ENCODE results near the gene STAP2. TPM values are rescaled to one million over a fixed set of nuclear protein-coding genes. Genes with fewer than 3 reads are reported as not detected.

The STAP2 gene
- total and polyA plus RNA-seq, 9 of the 15 experiments (the other 6 are each of a cell fraction or from before 2014, with no cell fraction given) = 1.2 to 9.8 (median 4.5) TPM

GRCh38 chr19:4292515-4292914 is 46.1 kb downstream of the STAP2 start:
- intact Hi-C loops (cut with micrococcal nuclease) = no loop called here
- DNase-seq (ENCODE audit: extremely low read depth in 1 of 4, low spot score in 3 of 4) = no peak

GRCh38 chr19:4291184-4291732 is 47.4 kb downstream of the STAP2 start:
- no peak overlapping the region; the same call in 1 of the 2 replicates for H2AFZ ChIP-seq (ENCODE audit: low read depth, low read length)
- no peaks in the 10 kb centered on the region for H3K79me2 ChIP-seq (ENCODE audit: control insufficient read depth, insufficient read depth, low read length)
- H3K9ac ChIP-seq (ENCODE audit: insufficient read depth in 1 of 2, low read depth in 2 of 2, low read length in 2 of 2) = peak overlapping the region in 1 of 2 experiments; percentile 1; a peak in 1 of 4 replicates
- H3K9me3 ChIP-seq (replicated peaks; ENCODE audit: control insufficient read depth, insufficient read depth, low read depth, low read length) = no peaks in the 10 kb centered on the region
- FAIRE-seq = no peak
- BruUV-seq (replicated peaks) = no TSS peak
- intact Hi-C loops (cut with micrococcal nuclease) (no loop called here), in situ Hi-C loops (cut with MboI) (no loop called here)
- no peaks in the 10 kb centered on the region for H3K9me1 ChIP-seq (ENCODE audit: control insufficient read depth, insufficient read depth, low read length)
- H3K27ac ChIP-seq (ENCODE audit: extremely low read depth, low read depth, low read length) = no peak overlapping the region
- no peak for ATAC-seq
- no peak overlapping the region for H3K4me3 ChIP-seq
- peaks cover 3 to 8% of the 10 kb centered on the region in 2 experiments; a peak in 2 of 5 replicates for H3K27me3 ChIP-seq (ENCODE audit: control insufficient read depth in 2 of 2, insufficient read depth in 2 of 2, low read length in 2 of 2)
- ChIA-PET CTCF (ENCODE audit: low intra/inter-chr PET ratio) (no interaction called here), POLR2A (interaction anchor here (0.6 to 1.6 kb wide), 3 partner anchors 10 to 269 kb away, joined by 3 to 4 read pairs (median 3); partner anchors contain the start of genes FSD1 and TMIGD2)
- 35% methylated on average over 8 of the region's 8 CpGs for WGBS (ENCODE audit: insufficient coverage, low coverage, missing lambda C conversion rate)
- no peaks in the 10 kb centered on the region for H4K20me1 ChIP-seq (replicated peaks; ENCODE audit: control insufficient read depth, insufficient read depth, low read length)
- H3K4me2 ChIP-seq (ENCODE audit: insufficient read depth, low read length) = no peak overlapping the region
- TF ChIP-seq ZNF140 (CRISPR knock-in tag; IDR thresholded peaks at IDR 0.05) (no peak), RFX1 (IDR thresholded peaks at IDR 0.05) (peak; percentile 57), FOS (IDR thresholded peaks at IDR 0.05; ENCODE audit: extremely low read depth, insufficient read length) (no peak), ZNF77 (CRISPR knock-in tag; IDR thresholded peaks at IDR 0.05) (no peak), SRF (CRISPR knock-in tag; IDR thresholded peaks at IDR 0.05) (no peak)
- no peaks in the 10 kb centered on the region for H3K36me3 ChIP-seq (ENCODE audit: control insufficient read depth, insufficient read depth, low read length)
- no peak for DNase-seq (ENCODE audit: extremely low read depth in 1 of 4, low spot score in 3 of 4)
- H3K4me1 ChIP-seq (replicated peaks in 1 of 2; ENCODE audit: control insufficient read depth in 2 of 2, insufficient read depth in 2 of 2, low read length in 2 of 2) = peaks cover 6 to 22% of the 10 kb centered on the region in 2 experiments; a peak in 4 of 5 replicates

More at GRCh38 chr19:4292515-4292914, 46.1 kb downstream of the STAP2 start:
- TF ChIP-seq DACH1 (IDR thresholded peaks at IDR 0.05; ENCODE audit: partially characterized antibody) (no peak), POLR2G (IDR thresholded peaks at IDR 0.05; ENCODE audit: low read depth, low read length) (no peak)
- BruUV-seq (replicated peaks) = no TSS peak
- Histone ChIP-seq H4K20me1 (replicated peaks; ENCODE audit: control insufficient read depth, insufficient read depth, low read length) (no peaks in the 10 kb centered on the region), H3K9me3 (replicated peaks; ENCODE audit: control insufficient read depth, insufficient read depth, low read depth, low read length) (no peaks in the 10 kb centered on the region), H3K9me1 (ENCODE audit: control insufficient read depth, insufficient read depth, low read length) (no peaks in the 10 kb centered on the region), H3K27ac (ENCODE audit: extremely low read depth, low read depth, low read length) (no peak overlapping the region), H3K4me2 (ENCODE audit: insufficient read depth, low read length) (no peak overlapping the region), H3K9ac (ENCODE audit: insufficient read depth in 1 of 2, low read depth in 2 of 2, low read length in 2 of 2) (no peak overlapping the region), H3K4me1 (replicated peaks in 1 of 2; ENCODE audit: control insufficient read depth in 2 of 2, insufficient read depth in 2 of 2, low read length in 2 of 2) (peaks cover 6 to 27% of the 10 kb centered on the region in 2 experiments; a peak in 4 of 5 replicates), H2AFZ (ENCODE audit: low read depth, low read length) (no peak overlapping the region), H3K79me2 (ENCODE audit: control insufficient read depth, insufficient read depth, low read length) (no peaks in the 10 kb centered on the region), H3K27me3 (ENCODE audit: control insufficient read depth in 2 of 2, insufficient read depth in 2 of 2, low read length in 2 of 2) (peaks cover 3 to 8% of the 10 kb centered on the region in 2 experiments; a peak in 2 of 5 replicates), H3K4me3 (no peak overlapping the region), H3K36me3 (ENCODE audit: control insufficient read depth, insufficient read depth, low read length) (no peaks in the 10 kb centered on the region)
- CTCF ChIA-PET (ENCODE audit: low intra/inter-chr PET ratio) = no interaction called here
- no peak for FAIRE-seq
- in situ Hi-C loops (cut with MboI) = no loop called here
- POLR2A ChIA-PET = interaction anchor here (1.6 kb wide), 1 partner anchor 12 kb away, joined by 3 read pairs; the partner anchor contains the start of gene FSD1
- 25% methylated on average over 4 of the region's 15 CpGs for WGBS (ENCODE audit: insufficient coverage, low coverage, missing lambda C conversion rate)
- 0 out of 3 replicates have a peak, but pooled peaks have one; percentile 18 for ATAC-seq
